HEK293T (cell line): Measurements from ENCODE around the gene SHCBP1.

Source experiments
- CTCF ChIA-PET: fragments of 350-600 bp; formaldehyde crosslinking; extraction: SDS; loops from one replicate; lab custom pipeline; 2021; ENCODE audit warnings: antibody characterized with exemption, inconsistent platforms; lab: Yijun Ruan, JAX
- POLR2A ChIA-PET: fragments of 350-600 bp; formaldehyde crosslinking; extraction: SDS; loops from one replicate; lab custom pipeline; 2020; ENCODE audit warnings: antibody characterized with exemption, inconsistent platforms; lab: Yijun Ruan, JAX
- DNase-seq: peaks from one replicate; pipeline ENCODE4 v3.0.0; 2012; ENCODE audit warnings: mixed read lengths; ENCODE audit errors: extremely low spot score
- ARNT ChIP-seq: fragments of 450-650 bp; IDR thresholded peaks from 2 replicates; pipeline ENCODE4 v1.6.1; 2017; ENCODE audit warnings: mild to moderate bottlenecking
- BHLHE40 ChIP-seq: fragments of 450-650 bp; IDR thresholded peaks from 2 replicates; pipeline ENCODE4 v1.6.1; 2016; ENCODE audit warnings: mild to moderate bottlenecking, moderate library complexity, borderline replicate concordance
- CTBP1 ChIP-seq: fragments of 450-650 bp; IDR thresholded peaks from 2 replicates; pipeline ENCODE4 v1.6.1; 2016; ENCODE audit warnings: borderline replicate concordance
- ELF4 ChIP-seq: fragments of 450-650 bp; IDR thresholded peaks from 2 replicates; pipeline ENCODE4 v1.6.1; 2017; ENCODE audit warnings: antibody characterized with exemption
- FOXA1 ChIP-seq: fragments of 450-650 bp; IDR thresholded peaks from 2 replicates; pipeline ENCODE4 v1.6.1; 2016; ENCODE audit warnings: mild to moderate bottlenecking
- FOXK2 ChIP-seq: fragments of 450-650 bp; IDR thresholded peaks from 2 replicates; pipeline ENCODE4 v1.6.1; 2016; ENCODE audit warnings: mild to moderate bottlenecking
- FOXM1 ChIP-seq: fragments of 450-650 bp; IDR thresholded peaks from 2 replicates; pipeline ENCODE4 v1.6.1; 2017; ENCODE audit warnings: mild to moderate bottlenecking, borderline replicate concordance
- HDGF ChIP-seq: fragments of 450-650 bp; IDR thresholded peaks from 2 replicates; pipeline ENCODE4 v1.6.1; 2017; ENCODE audit warnings: antibody characterized with exemption, borderline replicate concordance
- L3MBTL2 ChIP-seq: fragments of 450-650 bp; conservative IDR thresholded peaks from 2 replicates; pipeline ENCODE4 v1.6.1; 2016; ENCODE audit warnings: mild to moderate bottlenecking
- LEF1 ChIP-seq: fragments of 450-650 bp; IDR thresholded peaks from 2 replicates; pipeline ENCODE4 v1.6.1; 2017; ENCODE audit warnings: mild to moderate bottlenecking, borderline replicate concordance
- NFRKB ChIP-seq: fragments of 450-650 bp; IDR thresholded peaks from 2 replicates; pipeline ENCODE4 v1.6.1; 2016; ENCODE audit warnings: mild to moderate bottlenecking, moderate library complexity
- SP1 ChIP-seq: fragments of 450-650 bp; IDR thresholded peaks from 2 replicates; pipeline ENCODE4 v1.6.1; 2017
- SUZ12 ChIP-seq: fragments of 450-650 bp; IDR thresholded peaks from 2 replicates; pipeline ENCODE4 v1.6.1; 2016; ENCODE audit warnings: mild to moderate bottlenecking
- TARDBP ChIP-seq: fragments of 450-650 bp; IDR thresholded peaks from 2 replicates; pipeline ENCODE4 v1.6.1; 2016
- ZNF384 ChIP-seq: fragments of 450-650 bp; IDR thresholded peaks from 2 replicates; pipeline ENCODE4 v1.6.1; 2016
- TF ChIP-seq, protein P1 (sequence below): fragments of 450-650 bp; IDR thresholded peaks from 2 replicates; pipeline ENCODE4 v1.6.1; 2016

The SHCBP1 gene, protein sequence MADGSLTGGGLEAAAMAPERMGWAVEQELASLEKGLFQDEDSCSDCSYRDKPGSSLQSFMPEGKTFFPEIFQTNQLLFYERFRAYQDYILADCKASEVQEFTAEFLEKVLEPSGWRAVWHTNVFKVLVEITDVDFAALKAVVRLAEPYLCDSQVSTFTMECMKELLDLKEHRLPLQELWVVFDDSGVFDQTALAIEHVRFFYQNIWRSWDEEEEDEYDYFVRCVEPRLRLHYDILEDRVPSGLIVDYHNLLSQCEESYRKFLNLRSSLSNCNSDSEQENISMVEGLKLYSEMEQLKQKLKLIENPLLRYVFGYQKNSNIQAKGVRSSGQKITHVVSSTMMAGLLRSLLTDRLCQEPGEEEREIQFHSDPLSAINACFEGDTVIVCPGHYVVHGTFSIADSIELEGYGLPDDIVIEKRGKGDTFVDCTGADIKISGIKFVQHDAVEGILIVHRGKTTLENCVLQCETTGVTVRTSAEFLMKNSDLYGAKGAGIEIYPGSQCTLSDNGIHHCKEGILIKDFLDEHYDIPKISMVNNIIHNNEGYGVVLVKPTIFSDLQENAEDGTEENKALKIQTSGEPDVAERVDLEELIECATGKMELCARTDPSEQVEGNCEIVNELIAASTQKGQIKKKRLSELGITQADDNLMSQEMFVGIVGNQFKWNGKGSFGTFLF

DNA sequence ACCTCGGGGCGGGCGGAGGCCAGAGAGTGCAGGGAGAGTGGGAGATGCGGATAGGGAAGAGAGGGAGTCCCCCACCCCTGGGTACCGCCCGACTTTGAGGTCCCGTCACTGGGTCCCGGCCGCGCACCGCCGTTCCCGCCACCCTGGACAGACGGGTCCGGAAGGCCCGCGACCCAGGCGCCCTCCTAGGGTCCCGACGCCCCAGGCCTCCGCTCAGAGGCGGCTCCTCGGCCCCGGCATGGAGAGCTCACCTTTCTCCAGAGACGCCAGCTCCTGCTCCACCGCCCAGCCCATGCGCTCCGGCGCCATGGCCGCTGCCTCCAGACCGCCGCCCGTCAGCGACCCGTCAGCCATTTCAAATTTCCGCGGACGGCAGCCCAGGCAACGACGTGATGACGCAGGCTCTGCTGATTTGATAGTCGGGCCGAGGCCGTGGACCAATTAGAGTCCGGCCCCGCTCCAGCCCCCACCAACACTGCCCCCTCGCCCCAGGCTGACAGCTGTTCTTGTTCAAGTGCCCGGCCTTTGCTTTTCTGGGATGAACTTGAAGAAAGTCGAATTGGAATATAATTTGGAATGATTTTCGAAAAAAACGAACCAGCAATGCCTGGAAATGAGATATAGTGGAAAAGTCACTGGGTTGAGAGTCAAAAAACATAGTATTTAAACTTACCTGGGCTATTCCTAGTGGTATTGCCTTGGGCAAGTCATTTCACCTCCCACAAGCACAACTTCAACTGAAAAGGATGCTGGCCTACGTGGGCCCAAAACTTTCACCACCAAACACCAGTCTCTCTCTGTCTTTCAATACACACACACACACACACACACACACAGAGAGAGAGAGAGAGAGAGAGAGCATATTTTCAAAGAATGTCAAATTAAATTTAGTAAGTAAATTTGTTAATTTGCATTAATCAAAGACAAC is at the start of gene SHCBP1:
Gene SHCBP1, minus strand, starts transcription at position 374 of the 928 bp plus-strand sequence. Its CDS starts 20 bp downstream, at position 354.
- TF ChIP-seq ELF4, result peak; percentile 66; the same call in 1 of the 2 replicates
- no peak for TF ChIP-seq ARNT
- no peak for TF ChIP-seq SUZ12
- TF ChIP-seq, protein P1, sequence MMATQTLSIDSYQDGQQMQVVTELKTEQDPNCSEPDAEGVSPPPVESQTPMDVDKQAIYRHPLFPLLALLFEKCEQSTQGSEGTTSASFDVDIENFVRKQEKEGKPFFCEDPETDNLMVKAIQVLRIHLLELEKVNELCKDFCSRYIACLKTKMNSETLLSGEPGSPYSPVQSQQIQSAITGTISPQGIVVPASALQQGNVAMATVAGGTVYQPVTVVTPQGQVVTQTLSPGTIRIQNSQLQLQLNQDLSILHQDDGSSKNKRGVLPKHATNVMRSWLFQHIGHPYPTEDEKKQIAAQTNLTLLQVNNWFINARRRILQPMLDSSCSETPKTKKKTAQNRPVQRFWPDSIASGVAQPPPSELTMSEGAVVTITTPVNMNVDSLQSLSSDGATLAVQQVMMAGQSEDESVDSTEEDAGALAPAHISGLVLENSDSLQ, result peak; percentile 88
- 0 out of 2 replicates have a peak, but pooled peaks have one; percentile 18 for TF ChIP-seq FOXM1
- ChIA-PET POLR2A (interaction anchor here (0.6 to 1.6 kb wide), 3 partner anchors 8 to 72 kb away, joined by 3 to 7 read pairs (median 4); no protein-coding TSS in a partner anchor), CTCF (interaction anchor here (0.6 to 1.0 kb wide), 3 partner anchors 8 to 690 kb away, joined by 3 to 4 read pairs (median 4); no protein-coding TSS in a partner anchor)
- peak; percentile 92 for DNase-seq

DNA sequence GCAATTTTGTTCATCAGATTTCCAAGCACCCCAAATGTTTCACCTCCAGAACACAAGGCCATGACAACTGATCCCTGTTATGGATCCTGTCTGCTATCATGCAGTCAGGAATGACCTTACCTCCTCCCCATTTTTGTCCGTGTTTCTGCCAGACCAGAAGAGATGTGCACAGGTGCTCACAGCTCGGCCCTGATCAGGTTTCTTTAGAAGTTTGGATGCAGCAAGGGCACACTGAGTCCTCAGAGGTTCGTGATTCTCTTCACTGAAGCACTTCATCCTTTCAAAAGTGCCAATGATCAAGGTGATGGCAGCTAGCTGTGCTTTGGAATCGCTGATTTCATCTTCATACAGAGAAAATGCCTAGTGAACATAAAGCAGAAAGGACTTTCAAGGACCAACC is 40.9 kb upstream of the SHCBP1 start:
- TF ChIP-seq TARDBP, result no peak
- no peak for TF ChIP-seq NFRKB
- no peak for TF ChIP-seq FOXM1
- no peak for TF ChIP-seq LEF1
- no peak for TF ChIP-seq BHLHE40
- no peak for TF ChIP-seq FOXA1
- no peak for TF ChIP-seq ZNF384
- no peak for TF ChIP-seq SP1
- no peak for TF ChIP-seq L3MBTL2
- TF ChIP-seq, protein P1, result no peak
- TF ChIP-seq ELF4, result no peak
- no peak for TF ChIP-seq HDGF
- no peak for TF ChIP-seq FOXK2
- TF ChIP-seq SUZ12, result no peak
- no peak for TF ChIP-seq CTBP1
- TF ChIP-seq ARNT, result no peak
- no peak for DNase-seq
- ChIA-PET POLR2A (no interaction called here), CTCF (interaction anchor here (1.0 kb wide), 1 partner anchor 12 kb away, joined by 3 read pairs; no protein-coding TSS in a partner anchor)

DNA sequence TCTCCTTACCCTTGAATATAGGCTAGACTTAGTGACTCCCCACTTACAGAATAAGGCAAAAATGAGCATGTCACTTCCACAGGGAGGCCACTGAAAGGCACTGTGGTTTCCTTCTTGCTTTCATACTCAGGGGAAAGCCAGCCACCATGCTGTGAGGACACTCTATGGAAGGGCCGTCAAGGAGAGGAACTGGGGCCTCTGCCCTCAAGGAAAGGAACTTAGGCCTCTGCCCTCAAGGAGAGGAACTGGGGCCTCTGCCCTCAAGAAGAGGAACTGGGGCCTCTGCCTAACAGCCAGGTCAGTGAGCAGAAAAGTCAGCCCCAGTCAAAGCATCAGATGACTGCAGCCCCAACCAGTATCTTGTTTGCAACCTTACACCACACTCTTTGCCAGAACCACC is 37.7 kb upstream of the SHCBP1 start:
- POLR2A ChIA-PET, result no interaction called here
- TF ChIP-seq CTBP1 (no peak), L3MBTL2 (no peak), FOXK2 (no peak), SP1 (no peak), TARDBP (no peak), ARNT (no peak), FOXM1 (no peak), BHLHE40 (no peak), HDGF (no peak), ZNF384 (no peak), ELF4 (no peak), LEF1 (no peak), SUZ12 (no peak), NFRKB (no peak)
- TF ChIP-seq, protein P1, result no peak
- no peak for DNase-seq
- CTCF ChIA-PET, result interaction anchor here (0.9 kb wide), 1 partner anchor 14 kb away, joined by 3 read pairs; no protein-coding TSS in a partner anchor

DNA sequence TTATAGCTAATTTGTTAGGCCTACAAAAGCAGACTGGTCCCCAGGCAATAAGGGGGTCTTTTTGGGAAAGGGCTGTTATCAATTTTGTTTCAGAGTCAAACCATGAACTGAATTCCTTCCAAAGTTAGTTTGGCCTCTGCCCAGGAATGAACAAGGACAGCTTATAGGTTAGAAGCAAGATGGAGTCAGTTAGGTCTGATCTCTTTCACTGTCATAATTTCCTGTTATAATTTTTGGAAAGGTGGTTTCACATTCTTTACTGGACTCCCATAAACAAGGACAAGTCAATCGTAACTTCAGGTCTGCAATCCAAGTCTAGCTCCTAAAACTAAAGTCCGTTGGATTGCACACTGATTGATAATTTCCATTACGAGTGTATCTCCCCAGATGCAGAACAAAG is 30.1 kb upstream of the SHCBP1 start:
- ChIA-PET POLR2A (no interaction called here), CTCF (interaction anchor here (0.5 kb wide), 1 partner anchor 42 kb away, joined by 6 read pairs; no protein-coding TSS in a partner anchor)
- TF ChIP-seq ARNT (no peak), TARDBP (no peak), SP1 (no peak), LEF1 (no peak), SUZ12 (no peak), HDGF (no peak), CTBP1 (no peak), ZNF384 (no peak), BHLHE40 (no peak), NFRKB (no peak), FOXK2 (no peak), ELF4 (no peak)
- TF ChIP-seq, protein P1, result no peak
- no peak for DNase-seq
